LoVo (cell line): ENCODE data around the gene RASEF.

Source experiments
- DNase-seq: peaks from one replicate; pipeline ENCODE4 v3.0.0-alpha.2; 2016; ENCODE audit warnings: low spot score

Gene RASEF

GRCh38 chr9:83056174-83056573 lies 6.8 kb downstream of the RASEF start:
- DNase-seq: no peak

- no peak for DNase-seq
Observed at GRCh38 chr9:83047839-83048775, 14.8 kb downstream of the RASEF start.

DNA sequence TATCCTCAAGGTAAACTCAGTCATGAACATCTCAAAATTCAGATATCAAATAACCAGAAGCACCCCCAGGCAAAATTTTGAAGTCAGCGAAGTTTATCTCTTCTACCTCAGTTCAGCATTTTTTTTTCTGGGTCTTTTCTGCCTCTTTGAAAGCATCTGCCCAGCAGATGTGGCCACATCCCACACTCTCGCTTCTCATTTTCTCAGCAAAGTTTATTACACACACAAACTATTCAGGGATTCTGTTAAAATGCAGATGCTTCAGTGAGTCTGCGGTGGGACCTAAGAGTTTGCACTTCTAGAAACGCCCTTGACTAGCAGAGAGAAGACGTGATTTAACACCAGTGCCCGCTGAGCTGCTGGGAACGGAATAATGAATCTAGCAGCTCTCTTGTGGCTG lies 19.3 kb downstream of the RASEF start:
- DNase-seq: no peak

GRCh38 chr9:83041771-83042170 lies 21.2 kb downstream of the RASEF start:
- DNase-seq: no peak

DNA sequence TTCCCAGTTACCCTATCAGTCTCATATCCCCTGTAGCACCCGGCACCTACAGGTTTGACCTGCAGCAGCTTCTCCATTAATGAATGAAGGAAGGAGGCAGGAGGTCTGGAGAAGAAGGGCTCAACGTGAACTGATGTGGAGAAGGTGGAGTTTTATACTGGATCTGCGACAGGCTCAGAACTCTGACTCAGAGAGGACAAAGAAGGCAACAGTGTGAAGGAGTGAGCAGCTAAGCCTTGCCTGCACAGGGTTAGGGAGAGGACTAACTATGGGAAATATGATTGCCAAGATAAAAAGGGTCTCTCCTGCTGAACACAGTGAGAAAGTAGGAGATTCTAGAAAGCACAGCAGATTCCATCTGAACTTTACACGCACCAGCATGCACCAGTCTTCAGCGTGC lies 23.6 kb downstream of the RASEF start:
- DNase-seq: no peak

DNA sequence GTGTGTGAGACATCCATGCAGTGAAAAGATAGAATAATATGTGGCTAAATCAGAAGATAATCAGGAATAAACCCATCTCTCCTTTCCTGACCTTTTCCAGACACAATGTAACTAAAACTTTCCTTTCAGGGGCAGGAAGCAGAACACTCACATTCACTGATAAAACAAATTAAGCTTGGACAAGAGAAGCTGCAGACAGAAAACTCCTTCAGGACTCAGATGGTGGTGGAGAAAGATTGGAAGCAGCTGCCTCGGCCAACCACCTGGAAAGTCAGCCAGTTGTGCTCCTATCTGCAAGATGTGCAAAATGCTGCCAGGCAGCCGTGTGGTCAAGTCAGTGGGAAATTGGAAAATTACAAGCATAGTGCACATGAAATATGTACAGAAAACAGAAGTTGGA lies 26.9 kb downstream of the RASEF start:
- no peak for DNase-seq

GRCh38 chr9:83035143-83035542 lies 27.8 kb downstream of the RASEF start:
- no peak for DNase-seq

DNA sequence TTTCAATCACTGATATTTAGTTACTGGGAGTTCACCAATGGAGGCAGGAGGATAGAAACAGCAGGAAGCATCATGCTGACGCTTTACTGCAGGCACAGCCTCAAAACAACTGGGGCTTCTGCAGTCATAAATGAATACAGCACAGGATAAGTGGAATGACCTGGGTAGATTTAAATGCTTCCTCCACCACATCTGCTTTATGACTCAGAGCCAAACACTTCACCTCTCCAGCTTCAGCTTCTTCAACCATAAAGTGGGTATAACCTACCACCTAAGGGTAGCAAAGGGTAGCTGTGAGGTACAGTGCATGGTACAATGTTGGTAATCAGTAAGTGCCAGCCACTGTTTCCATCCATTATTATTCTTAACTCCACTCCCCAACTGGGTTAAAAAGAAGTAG lies 28.4 kb downstream of the RASEF start:
- no peak for DNase-seq

- DNase-seq: no peak
Observed at GRCh38 chr9:83034026-83034425, 28.9 kb downstream of the RASEF start.

DNA sequence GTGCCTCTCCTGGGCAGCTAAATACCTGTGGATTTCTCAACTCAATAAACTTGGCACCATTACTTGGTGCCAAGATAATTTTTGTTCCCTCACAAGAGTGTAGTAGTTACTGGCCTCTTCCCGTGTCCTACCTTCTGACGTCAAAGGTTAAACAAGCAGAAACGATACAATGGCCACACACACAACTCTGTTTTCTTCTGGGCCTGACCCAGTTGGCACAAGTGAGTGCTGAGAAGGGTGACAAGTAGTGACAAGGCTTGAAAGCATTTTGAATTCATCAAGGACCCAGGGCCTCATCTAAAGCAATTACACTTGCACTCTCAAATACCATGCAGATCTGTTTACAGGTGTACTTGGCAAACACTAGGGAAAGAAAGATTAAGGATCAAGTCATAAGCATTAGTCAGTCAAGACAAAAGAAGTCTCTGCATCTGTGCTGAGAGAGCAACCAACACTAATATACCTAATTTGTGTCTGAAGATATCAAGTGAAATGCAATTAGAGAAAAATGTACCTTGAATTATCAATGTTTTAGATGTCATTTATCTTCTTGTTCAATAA lies 30.8 kb downstream of the RASEF start:
- no peak for DNase-seq

- DNase-seq: no peak
Observed at GRCh38 chr9:83030391-83031107, 32.4 kb downstream of the RASEF start.

DNA sequence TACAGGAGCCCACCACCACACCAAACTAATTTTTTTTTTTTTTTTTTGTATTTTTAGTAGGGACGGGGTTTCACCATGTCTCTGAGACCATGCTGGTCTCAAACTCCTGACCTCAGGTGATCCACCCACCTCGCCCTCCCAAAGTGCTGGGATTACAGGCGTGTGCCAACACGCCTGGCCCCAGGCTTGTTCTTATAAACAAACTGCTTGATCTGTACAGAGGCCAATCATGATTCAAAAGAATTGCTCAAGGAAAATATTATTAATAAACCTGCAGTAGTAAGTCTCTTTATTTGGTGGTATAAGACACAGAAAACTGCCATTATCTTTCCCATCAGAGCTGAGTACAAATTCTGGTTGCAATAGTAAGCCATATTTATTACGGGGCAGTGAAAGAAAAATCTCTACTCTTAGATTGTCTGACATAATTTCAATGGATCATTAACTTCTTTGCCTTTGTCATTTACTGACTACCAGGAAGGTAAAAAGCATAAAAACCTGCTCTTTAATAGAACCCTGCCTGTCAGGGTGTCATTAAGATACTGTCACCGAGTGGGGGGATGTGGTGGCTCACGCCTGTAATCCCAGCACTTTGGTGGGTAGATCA lies 33.3 kb downstream of the RASEF start:
- DNase-seq: no peak

DNA sequence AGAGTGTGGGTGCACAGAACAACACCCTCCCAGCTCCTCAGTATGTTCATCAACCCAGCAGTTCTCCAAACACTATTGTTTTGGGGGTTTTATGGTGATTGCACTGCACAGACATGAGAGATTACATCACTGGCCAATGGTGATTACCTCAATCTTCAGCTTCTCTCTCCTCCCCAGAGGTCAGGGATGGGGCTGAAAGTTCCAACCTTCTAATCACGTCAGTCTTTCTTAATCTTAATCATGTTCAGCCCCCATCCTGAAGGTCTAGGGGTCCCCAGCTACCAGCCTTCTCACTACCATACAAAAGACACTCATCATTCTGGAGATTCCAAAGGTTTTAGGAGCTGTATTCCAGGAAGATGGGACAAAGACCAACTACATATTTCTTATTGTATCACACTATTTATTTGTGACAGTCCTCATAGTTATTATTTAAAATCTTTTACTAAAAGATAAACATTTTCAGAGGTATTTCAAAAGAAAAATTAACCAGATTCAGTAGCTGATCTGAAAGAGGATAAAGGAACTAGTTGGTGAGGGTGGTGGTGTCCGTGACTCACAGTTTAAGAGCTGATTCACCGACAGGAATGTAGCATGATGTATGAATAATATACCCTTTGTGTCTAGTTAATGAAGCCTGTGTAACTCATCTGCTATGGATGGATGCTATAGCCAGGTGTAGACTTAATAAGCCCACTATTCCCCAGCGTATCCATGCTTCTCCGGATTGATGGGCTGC lies 35.6 kb downstream of the RASEF start:
- DNase-seq: peak; percentile 38

GRCh38 chr9:83024506-83025125 lies 38.3 kb downstream of the RASEF start:
- DNase-seq: no peak

- no peak for DNase-seq
Observed at GRCh38 chr9:83023151-83023550, 39.8 kb downstream of the RASEF start.

- DNase-seq: no peak
Observed at GRCh38 chr9:83020864-83021263, 42.1 kb downstream of the RASEF start.

DNA sequence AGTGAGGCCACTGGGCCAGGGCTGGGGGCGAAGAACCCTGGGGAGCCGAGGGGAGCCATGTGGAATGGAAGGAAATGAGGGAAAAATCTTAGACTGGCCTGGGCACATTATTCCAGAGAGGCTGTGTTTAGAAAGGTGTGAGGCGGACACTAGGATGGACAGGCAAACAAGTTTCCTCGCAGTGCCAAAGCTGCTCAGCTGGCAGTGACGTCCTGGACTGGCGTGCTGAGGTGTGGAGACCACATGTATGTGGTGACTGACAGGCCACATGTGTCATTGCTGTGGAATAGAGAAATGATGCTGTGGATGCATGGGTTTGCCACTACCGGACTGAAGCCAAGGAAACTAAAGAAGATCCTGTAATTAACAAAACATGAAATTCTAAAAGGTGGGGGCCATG lies 42.6 kb downstream of the RASEF start:
- no peak for DNase-seq

DNA sequence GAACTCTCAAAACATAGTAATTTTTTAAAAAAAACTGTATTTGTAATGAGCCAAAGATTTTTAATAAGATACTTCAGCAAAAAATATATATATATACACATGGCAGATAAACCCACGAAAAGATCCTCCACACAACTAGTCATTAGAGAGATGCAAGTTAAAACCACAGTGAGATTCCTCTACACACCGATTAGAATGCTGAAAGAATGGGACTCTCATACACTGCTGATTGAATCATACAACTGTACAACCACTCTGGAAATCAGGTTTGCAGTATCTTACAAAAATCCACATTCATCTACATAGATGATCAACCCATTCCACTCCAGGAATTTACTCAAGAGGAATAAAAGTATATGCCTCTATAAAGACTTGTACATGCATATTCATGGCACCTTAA lies 43.7 kb downstream of the RASEF start:
- DNase-seq: no peak

DNA sequence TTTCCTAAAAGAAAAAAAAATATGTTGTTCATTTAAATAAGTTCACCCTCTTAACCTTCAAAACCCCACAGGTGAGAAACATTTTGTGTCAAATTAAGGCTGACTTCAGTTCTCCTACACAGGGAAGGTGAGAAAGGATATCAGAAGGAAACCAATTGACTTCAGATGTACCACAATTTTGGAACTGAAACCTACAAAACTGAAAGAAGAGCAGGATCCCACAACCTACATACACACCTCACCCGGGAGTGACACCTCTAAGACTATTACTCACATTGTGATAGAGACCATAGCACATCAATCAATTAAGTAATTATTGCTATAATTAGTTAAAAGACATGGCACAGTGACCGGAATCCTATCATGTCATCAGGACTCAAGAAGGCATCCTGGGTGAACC lies 47.0 kb downstream of the RASEF start:
- DNase-seq: no peak

DNA sequence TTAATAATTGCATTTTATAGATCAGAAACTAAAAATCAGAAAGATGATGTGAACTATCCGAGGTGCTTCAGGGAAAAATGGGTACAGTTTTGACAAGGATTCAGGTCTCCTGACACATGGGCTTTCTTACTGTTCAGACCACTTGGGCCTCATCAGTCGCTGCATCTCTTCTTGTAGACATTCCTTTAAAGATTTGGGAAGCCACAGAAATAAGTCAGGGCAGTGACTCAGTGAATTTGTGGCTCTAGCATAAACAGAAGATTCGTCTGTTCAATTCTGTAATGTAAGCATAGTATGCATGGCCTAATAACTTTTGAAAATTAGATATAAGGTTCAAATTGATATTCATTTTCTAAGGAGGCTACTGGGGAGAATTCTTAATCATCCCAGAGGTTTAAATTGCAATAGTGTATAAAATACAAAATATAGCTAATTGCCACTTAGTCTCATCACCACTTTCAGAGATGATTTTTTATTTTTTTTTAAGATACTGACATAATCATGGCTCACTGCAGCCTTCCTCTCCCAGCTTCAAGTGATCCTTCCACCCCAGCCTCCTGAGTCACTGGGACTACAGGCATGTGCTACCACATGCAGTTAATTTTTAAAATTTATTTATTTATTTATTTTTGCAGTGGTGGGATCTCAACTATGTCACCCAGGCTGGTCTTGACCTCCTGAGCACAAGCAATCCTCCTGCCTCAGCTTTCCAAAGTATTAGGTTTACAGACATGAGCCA lies 48.9 kb downstream of the RASEF start:
- no peak for DNase-seq
